HG03442 (cell line): ENCODE data around the gene CPT1C.

Experiments used
- ATAC-seq: cut with Tn5 transposase; IDR thresholded peaks from one replicate; pipeline ENCODE4 v1.9.1; 2021; ENCODE audit warnings: mild to moderate bottlenecking, moderate library complexity; ENCODE audit not compliant: unreplicated experiment

Gene CPT1C

DNA sequence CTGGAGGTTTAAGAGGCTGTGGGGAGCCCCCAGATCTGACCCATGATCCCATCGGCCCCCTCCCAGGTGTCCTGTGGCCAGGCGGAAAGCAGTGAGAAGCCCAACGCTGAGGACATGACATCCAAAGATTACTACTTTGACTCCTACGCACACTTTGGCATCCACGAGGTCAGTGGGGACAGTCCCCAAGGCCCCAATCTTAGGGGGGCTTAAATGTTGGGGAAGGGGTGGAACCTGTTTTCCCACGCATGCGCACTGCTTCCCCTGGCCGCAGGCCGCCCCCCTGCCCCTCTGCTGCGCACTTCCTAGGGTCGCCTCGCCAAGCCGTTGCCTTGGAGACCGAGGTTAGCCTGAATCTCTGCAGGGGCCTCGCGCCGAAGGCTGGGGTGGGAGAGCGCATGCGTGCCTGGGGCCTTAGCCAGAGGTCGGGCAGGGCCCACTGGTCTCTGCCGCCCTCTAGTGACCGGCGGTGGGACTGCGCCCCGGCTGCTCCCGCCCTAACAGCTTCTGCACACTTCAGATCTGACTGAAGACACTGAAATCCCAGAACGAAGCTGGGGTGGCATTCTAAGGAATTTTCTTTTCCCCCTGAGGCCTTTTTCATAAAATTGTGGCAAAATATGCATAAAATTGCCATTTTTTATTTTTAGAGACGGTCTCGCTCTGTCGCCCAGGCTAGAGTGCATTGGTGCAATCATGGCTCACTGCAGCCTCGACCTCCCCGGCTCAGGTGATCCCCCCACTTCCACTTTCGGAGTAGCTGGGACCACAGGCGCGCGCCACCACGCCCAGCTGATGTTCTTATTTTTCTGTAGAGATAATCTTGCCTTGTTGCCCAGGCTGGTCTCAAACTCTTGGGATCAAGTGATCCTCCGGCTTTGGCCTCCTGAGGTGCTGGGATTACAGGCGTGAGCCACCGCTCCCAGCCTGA, 10.2 kb upstream of the CPT1C start:
- ATAC-seq, result no peak

DNA sequence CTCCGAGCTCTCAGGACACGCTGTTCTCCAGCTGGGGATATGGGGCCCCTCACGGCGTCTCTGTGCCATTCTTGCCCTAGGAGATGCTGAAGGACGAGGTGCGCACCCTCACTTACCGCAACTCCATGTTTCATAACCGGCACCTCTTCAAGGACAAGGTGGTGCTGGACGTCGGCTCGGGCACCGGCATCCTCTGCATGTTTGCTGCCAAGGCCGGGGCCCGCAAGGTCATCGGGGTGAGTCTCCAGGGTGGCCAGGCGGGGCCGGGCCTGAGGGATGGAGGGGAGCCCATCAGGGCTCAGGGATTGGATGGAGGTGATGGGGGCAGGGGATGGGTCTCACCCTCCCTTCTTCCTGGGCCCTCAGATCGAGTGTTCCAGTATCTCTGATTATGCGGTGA, 9.1 kb upstream of the CPT1C start:
- no peak for ATAC-seq

- ATAC-seq, result no peak
Observed at GRCh38 chr19:49682274-49682673, 8.6 kb upstream of the CPT1C start.

DNA sequence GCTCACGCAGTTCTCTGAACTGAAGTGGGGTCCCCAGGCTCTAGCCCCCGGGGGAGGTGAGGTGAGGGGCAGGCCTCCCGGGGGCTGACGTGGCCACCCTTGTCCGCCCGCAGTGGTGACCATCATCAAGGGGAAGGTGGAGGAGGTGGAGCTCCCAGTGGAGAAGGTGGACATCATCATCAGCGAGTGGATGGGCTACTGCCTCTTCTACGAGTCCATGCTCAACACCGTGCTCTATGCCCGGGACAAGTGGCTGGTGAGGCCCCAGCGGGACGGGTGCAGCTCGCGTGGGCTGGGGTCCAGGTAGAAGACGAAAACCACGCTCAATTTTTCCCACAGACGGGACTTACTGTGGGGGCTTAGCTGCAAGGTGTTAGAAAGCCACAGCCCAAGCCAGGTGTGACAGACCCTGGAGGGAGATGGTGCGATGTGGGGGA, 7.1 kb upstream of the CPT1C start:
- ATAC-seq, result no peak

DNA sequence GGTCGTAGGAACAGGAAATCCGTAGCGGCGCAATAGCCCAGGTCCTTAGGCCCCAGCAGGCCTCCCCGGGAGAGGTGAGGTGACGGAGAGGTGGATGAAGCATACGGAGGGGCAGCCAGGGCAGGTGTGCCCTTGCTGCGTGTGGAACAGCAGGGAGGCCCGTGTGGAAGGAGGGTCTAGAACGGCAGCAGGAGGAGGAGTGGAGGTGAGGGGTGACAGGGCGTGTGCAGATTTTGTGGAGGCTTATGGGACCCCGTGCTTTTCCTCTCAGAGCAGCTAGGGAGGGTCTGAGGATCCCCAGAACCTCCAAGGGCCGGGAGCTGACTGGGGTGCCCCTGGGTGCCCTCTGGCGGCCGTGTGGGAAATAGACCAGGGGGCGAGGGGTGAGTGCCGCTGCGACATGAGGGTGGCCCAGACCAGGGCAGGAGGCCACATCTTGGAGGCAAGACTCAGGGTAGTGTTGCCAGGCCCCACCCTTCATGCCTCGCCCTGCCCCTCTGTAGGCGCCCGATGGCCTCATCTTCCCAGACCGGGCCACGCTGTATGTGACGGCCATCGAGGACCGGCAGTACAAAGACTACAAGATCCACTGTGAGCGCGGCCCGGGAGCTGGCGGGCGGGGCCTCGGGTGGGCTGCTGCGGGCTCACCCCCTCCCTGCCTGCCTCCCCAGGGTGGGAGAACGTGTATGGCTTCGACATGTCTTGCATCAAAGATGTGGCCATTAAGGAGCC, 6.5 kb upstream of the CPT1C start:
- no peak for ATAC-seq

DNA sequence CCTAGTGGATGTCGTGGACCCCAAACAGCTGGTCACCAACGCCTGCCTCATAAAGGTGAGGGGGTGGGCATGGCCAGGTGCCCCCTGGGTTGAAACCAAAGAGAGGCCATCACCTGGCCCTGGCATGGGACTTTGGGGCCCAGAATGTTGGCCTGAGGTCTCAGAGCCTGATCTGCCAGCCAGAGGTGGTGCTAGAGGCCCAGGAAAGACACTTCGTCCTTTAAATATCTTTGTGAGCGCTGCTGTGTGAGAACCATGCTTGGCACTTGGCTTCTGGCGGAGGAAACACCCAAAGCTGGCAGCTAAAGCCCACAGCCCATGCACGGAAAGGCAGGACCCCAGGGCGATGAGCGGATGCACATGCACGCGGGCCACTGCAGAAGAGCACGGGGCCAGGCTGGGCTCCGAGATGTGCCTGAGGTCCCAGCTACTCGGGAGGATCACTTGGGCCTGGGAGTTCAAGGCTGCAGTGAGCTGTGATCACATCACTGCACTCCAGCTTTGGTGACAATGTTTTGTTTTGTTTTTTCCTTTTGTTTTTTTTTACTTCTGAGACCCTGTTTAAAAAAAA, 5.8 kb upstream of the CPT1C start:
- ATAC-seq, result no peak

- no peak for ATAC-seq
Observed at GRCh38 chr19:49685845-49686332, 5.0 kb upstream of the CPT1C start.

DNA sequence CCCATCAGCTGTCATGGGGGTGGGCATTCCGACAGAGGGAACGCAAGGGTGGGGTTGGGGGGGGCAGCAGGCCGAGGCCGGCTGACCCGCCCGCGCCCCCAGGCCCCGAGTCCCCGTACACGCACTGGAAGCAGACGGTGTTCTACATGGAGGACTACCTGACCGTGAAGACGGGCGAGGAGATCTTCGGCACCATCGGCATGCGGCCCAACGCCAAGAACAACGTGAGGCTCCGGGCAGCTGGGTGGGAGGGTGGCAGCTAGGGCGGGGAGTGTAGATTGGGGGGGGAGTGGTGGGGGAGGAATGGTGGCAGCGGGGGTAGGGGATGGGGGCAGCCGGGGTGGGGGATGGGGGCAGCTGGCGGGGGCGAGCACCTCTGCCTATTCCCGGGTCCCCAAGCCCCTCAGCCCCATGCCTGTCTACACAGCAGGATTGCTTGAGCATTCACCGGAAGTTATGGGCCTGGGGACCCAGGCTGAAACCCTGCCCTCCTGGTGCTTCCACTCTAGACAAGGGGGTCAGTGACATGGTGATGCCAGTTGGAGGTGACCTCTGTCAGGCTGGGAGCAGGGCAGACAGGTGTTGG, 4.3 kb upstream of the CPT1C start:
- no peak for ATAC-seq

DNA sequence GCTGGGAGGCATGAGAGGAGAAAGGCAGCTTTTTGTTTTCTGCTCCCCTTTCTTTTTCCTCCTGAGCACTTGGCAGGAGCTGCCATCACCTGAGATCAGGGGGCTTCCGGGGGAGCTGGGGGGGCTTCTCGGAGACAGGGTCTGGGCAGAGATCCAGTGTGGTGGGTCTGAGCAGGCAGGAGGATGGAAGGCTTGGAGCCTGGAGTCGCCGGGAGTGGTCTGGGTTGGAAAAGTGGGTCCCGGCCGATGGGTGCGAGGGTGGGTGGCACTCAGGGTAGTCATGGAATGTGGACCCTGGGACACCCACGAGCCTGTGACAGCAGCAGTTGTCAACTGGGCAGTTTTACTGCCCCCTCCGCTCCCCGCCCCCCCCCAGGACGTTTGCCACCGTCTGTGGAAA, 3.8 kb upstream of the CPT1C start:
- ATAC-seq, result no peak

- no peak for ATAC-seq
Observed at GRCh38 chr19:49687566-49688316, 3.2 kb upstream of the CPT1C start.

DNA sequence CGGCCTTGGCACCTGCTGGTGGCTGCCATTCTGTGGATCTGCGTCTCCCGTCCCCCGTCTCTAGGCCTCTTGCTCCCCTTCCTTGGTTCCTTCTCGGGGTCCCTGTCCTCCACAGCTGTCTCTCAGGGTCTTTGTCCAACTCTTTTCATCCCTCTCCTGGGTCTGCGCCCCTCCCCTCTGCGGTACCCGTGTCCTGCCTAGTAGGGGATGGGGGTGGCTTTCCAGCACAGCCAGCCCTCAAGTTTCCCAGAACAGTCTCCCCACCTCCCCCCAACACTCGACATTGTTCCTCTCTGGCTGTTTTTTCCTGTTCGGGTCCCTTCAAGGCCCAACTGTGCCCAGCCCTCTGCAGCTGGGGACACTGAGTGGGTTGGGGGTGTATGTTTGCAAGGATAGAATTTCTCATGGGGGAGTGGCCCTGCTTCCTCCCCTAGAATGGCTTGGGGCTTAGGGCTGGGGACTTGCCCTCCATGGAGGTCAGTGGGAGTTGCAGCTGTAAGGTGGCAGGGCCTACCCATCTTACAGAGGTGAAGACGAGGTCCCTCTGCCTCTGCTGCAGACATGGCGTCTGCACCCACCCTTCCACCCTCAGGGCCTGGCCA, 2.3 kb upstream of the CPT1C start:
- no peak for ATAC-seq

GRCh38 chr19:49689133-49690078, 1.5 kb upstream of the CPT1C start, which contains the start of gene ADM5:
Gene ADM5, plus strand, starts transcription at chr19:49689594. Its CDS starts 244 bp downstream, at chr19:49689838.
- no peak for ATAC-seq

DNA sequence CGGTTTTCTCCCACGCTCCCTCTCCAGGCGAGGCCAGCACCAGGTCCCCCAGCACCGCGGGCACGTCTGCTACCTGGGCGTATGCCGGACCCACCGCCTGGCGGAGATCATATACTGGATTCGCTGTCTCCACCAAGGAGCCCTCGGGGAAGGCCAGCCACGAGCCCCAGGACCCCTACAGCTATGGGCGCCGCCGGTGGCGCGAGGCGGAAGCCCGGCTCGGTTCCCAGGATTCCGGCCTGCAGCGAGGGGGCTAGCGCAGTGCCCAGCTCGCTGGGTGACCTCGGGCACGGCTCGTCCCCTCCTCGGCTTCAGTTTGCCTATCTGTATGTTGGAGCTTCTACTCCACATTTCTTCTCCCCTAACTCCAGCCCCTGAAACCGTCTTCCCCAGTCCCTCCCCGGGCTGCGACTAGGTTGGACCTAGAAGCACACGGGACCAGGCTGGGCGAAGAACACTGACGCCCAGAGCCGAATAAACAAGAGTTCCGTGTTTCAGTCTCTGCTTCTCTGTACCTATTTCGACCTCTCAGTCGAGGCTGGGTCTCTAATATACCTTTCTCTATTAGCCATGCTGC, 749 bp upstream of the CPT1C start:
- ATAC-seq, result no peak

GRCh38 chr19:49691243-49692146, 579 bp downstream of the CPT1C start:
- no peak for ATAC-seq

DNA sequence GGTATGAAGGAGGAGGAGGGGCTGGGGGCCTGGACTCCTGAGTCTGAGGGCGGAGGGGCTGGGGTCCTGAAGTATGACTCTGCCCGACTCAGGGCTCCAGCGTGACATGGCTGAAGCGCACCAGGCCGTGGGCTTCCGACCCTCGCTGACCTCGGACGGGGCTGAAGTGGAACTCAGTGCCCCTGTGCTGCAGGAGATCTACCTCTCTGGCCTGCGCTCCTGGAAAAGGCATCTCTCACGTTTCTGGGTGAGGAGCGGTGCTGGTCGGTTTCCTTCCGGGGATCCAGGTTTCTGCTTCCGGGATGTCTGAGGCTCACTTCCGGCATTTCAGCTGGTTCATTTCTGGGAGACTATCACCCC, 1.2 kb downstream of the CPT1C start:
- no peak for ATAC-seq

- ATAC-seq, result no peak
Observed at GRCh38 chr19:49696115-49696514, 5.2 kb downstream of the CPT1C start.

DNA sequence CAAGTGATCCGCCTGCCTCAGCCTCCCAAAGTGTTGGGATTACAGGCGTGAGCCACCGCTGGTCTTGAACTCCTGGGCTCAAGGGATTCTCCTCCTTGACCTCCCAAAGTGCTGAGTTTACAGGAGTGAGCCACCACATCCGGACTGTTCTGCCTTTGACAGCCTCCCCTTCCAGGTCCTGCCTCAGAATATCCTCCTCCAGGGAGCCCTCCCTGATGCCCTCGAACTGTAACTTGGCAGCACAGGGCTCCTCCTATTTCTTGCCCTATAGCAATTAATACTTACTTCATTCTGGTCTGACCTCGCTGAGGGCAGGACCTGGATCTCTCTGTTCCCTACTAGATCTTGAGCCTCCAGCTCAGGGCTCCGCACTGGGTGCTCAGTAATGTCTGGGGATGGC, 5.9 kb downstream of the CPT1C start:
- no peak for ATAC-seq

GRCh38 chr19:49699364-49699763, 8.4 kb downstream of the CPT1C start:
- ATAC-seq, result no peak
